ENCODE results near the gene DRC3.

The DRC3 gene

GRCh38 chr17:17963694-17964436 lies 8.8 kb upstream of the DRC3 start:
- TF ChIP-seq, protein P1, sequence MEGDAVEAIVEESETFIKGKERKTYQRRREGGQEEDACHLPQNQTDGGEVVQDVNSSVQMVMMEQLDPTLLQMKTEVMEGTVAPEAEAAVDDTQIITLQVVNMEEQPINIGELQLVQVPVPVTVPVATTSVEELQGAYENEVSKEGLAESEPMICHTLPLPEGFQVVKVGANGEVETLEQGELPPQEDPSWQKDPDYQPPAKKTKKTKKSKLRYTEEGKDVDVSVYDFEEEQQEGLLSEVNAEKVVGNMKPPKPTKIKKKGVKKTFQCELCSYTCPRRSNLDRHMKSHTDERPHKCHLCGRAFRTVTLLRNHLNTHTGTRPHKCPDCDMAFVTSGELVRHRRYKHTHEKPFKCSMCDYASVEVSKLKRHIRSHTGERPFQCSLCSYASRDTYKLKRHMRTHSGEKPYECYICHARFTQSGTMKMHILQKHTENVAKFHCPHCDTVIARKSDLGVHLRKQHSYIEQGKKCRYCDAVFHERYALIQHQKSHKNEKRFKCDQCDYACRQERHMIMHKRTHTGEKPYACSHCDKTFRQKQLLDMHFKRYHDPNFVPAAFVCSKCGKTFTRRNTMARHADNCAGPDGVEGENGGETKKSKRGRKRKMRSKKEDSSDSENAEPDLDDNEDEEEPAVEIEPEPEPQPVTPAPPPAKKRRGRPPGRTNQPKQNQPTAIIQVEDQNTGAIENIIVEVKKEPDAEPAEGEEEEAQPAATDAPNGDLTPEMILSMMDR (IDR thresholded peaks at IDR 0.05): no peak

GRCh38 chr17:17964710-17965109 lies 8.0 kb upstream of the DRC3 start:
- TF ChIP-seq, protein P1 (IDR thresholded peaks at IDR 0.05): no peak

DNA sequence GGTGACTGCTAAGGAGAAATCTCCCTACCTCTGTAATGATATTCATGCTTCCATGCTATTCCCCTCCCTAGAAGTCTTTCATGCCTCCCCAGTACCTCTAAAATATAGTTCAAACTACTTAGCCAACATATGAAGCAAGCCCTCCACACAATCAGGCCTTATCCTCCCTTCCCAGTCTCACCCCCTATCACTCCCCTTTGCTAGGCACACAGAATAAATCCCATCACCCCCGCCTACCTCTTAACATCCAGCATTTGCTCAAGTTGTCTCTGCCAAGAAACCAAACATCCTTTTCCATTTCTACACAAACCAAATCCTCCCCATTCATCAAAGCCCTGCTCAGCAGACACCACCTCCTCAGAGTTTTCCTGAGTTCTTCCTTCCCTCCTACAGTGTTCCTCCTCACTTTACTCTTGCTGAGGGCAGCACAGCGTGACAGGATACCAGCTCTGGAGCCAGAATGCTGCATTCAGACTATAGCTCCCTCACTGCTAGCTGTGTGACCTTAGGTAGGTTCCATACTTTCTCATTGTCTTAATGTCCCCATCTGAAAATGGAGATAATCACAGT lies 7.4 kb upstream of the DRC3 start:
- TF ChIP-seq, protein P1 (IDR thresholded peaks at IDR 0.05): no peak

DNA sequence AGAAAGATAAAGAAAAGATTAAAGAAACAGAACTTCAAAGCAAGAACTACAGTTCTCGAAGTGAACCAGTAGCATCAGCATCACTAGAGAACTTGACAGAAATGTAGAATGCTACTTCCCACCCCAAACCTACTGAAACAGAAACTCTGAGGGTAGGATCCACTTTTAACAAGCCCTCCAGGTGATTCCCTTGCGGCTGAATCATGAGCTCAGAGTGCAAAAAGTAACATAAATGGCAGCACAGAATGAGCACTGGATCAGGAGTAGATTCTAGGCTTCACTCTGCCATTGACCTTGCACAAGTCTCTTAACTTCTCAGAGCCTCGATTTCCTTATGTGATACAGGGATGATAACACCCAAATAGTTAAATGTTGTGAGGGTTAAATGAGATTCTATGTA lies 6.3 kb upstream of the DRC3 start:
- TF ChIP-seq, protein P1 (IDR thresholded peaks at IDR 0.05): no peak

DNA sequence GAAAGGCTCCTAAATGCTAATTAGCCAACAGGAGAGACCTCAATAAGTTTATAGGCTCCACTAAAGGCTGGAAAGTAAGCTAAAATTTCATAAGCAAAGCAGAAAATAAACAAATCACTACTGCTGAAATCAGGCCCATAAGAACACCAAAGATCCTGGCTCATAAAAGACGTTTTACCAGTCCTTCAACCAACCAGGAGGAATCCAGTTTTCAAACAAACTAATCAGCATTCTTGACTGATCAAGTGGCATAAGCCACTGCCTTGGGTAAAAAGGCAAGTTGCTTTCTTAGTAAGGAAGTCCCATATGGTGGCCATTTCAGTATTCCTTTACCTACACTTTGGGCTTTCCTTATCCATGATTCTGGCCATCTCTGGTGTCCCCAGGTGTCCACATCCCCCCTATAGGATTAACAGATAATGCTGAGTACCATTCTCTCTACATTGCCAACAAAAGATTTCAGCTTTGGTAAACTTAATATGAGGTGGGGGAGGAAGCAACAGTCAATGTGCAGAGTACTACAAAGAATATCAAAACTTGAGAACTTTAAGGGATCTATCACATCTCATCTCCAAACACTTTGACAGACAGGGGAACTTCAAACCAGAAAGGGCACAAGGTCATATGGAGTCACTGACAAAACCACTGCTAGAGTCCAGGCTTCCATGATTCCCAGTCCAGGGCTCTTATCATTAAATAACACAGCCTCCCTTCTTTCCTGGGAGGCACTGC lies 1.8 kb upstream of the DRC3 start:
- TF ChIP-seq, protein P1 (IDR thresholded peaks at IDR 0.05): no peak

GRCh38 chr17:17971431-17972125 lies 1.1 kb upstream of the DRC3 start:
- TF ChIP-seq, protein P1 (IDR thresholded peaks at IDR 0.05): no peak

DNA sequence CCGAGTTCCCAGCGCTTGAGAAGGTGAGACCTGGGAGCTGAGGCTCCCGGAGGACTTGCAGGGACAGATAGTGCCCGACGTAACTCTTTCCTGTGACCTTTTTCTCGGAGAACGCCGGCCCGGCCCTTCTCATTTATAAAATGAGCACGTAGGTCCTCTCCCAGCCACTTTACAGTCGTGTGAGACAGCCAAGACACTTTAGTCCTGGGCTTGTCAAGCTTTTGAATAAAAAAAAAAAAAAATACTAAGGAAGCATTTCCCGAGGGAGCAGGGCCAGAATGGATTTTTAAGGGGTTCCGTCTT lies 241 bp downstream of the DRC3 start:
- TF ChIP-seq, protein P1 (IDR thresholded peaks at IDR 0.05): no peak
